ENCODE data around the gene RALBP1.
"Not testable (repeated sequence)": the region's sequence is repeated elsewhere in the genome, so short reads cannot be mapped to it uniquely, and the experiment has no call there.

RALBP1 gene

DNA sequence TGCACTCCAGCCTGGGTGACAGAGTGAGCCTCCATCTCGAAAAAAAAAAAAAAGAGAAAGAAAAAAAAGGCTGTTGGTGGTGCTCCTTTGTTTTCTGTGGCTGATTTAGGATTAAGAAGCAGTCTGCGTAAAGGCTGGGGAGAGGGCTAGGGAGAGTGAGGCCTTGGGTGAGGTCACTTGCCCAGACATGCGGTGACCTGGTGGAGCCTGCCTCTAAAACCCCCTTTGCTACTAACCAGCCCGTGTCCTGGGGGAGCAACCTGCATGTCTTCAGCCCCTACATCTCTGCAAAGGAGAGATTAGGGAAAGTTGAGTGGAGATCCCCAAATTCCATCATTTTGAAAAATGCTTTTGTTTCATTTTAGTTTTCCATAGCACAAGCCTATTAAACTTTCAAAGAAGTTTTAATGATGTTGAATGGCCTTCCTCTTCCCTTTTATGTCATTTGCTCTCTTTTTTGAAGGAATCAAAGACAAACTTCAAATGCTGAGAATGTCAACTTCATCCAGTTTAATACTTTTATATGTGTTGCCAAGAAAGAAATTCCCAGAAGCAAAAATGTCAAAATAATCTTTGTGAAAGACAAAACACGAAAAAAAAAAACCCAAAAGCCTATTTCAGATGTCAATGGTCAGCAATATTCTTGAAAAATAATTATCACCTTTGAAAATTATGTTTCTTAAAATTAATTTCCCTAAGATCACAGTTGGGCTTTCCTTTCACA, 38.9 kb upstream of the RALBP1 start:
- Histone ChIP-seq H3K4me3 (ENCODE audit: low read length) (no peak overlapping the region), H3K9ac (ENCODE audit: low read length) (no peak overlapping the region), H3K9me3 (ENCODE audit: control insufficient read depth, low read length) (no peaks in the 10 kb centered on the region), H3K4me1 (ENCODE audit: control insufficient read depth, insufficient read depth, low read length) (peaks cover 11% of the 10 kb centered on the region), H3K36me3 (ENCODE audit: control insufficient read depth, insufficient read depth, low read length, severe bottlenecking) (no peaks in the 10 kb centered on the region), H3K27me3 (replicated peaks; ENCODE audit: control insufficient read depth, insufficient read depth, low read length) (no peaks in the 10 kb centered on the region)
- no peak for DNase-seq (ENCODE audit: low read depth)

DNA sequence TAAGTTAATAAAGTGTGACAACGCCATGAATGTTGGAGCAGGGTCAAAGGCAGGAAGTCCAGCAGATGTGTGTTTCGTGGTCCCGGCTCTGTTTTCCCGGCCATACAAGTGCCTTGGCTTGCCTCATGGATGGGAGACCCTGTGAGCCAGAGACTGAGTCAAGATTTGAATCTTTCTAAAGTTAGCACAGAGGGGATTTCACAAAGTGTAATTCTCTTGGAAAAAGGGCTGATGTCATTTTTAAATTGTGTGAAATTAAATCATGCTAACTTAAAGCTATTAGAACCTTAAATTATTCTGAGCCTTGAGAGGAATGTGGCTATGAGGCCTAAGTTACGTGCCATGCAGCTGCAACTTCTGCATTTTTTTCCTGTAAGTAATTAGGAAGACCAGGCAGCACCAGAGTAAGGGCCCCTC, 38.3 kb upstream of the RALBP1 start:
- Histone ChIP-seq H3K9ac (ENCODE audit: low read length) (no peak overlapping the region), H3K36me3 (ENCODE audit: control insufficient read depth, insufficient read depth, low read length, severe bottlenecking) (no peaks in the 10 kb centered on the region), H3K4me3 (ENCODE audit: low read length) (no peak overlapping the region), H3K4me1 (ENCODE audit: control insufficient read depth, insufficient read depth, low read length) (peaks cover 11% of the 10 kb centered on the region), H3K27me3 (replicated peaks; ENCODE audit: control insufficient read depth, insufficient read depth, low read length) (no peaks in the 10 kb centered on the region), H3K9me3 (ENCODE audit: control insufficient read depth, low read length) (no peaks in the 10 kb centered on the region)
- DNase-seq (ENCODE audit: low read depth) = peak; percentile 32

GRCh38 chr18:9437672-9438071, 37.6 kb upstream of the RALBP1 start:
- Histone ChIP-seq H3K36me3 (ENCODE audit: control insufficient read depth, insufficient read depth, low read length, severe bottlenecking) (no peaks in the 10 kb centered on the region), H3K4me1 (ENCODE audit: control insufficient read depth, insufficient read depth, low read length) (peaks cover 11% of the 10 kb centered on the region), H3K4me3 (ENCODE audit: low read length) (no peak overlapping the region), H3K9me3 (ENCODE audit: control insufficient read depth, low read length) (no peaks in the 10 kb centered on the region), H3K9ac (ENCODE audit: low read length) (no peak overlapping the region), H3K27me3 (replicated peaks; ENCODE audit: control insufficient read depth, insufficient read depth, low read length) (no peaks in the 10 kb centered on the region)
- no peak for DNase-seq (ENCODE audit: low read depth)

DNA sequence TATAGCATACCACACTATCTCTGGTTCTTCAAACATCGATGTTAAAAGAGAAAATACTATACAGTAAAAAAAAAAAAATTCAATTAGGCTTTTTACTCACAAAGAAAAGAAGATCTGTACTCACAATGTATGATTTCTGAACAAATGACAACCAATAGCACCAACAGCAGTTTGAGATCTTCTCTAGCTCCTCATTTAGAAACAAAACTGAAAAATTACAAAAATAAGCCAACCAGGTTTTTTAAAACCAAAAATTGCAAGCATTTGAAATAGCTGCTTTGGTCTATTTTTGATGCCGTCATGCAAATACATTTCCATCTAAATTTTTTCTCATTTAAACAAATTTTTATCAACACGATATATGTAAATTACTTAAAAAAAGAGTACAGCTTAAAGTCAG, 34.3 kb upstream of the RALBP1 start:
- H3K36me3 ChIP-seq (ENCODE audit: control insufficient read depth, insufficient read depth, low read length, severe bottlenecking) = no peaks in the 10 kb centered on the region
- no peak overlapping the region for H3K9ac ChIP-seq (ENCODE audit: low read length)
- DNase-seq (ENCODE audit: low read depth) = no peak
- H3K27me3 ChIP-seq (replicated peaks; ENCODE audit: control insufficient read depth, insufficient read depth, low read length) = no peaks in the 10 kb centered on the region
- no peaks in the 10 kb centered on the region for H3K9me3 ChIP-seq (ENCODE audit: control insufficient read depth, low read length)
- no peak overlapping the region for H3K4me3 ChIP-seq (ENCODE audit: low read length)
- peaks cover 11% of the 10 kb centered on the region for H3K4me1 ChIP-seq (ENCODE audit: control insufficient read depth, insufficient read depth, low read length)

- Histone ChIP-seq H3K4me1 (ENCODE audit: control insufficient read depth, insufficient read depth, low read length) (peaks cover 3% of the 10 kb centered on the region), H3K4me3 (ENCODE audit: low read length) (no peak overlapping the region), H3K27me3 (replicated peaks; ENCODE audit: control insufficient read depth, insufficient read depth, low read length) (no peaks in the 10 kb centered on the region), H3K36me3 (ENCODE audit: control insufficient read depth, insufficient read depth, low read length, severe bottlenecking) (no peaks in the 10 kb centered on the region), H3K9ac (ENCODE audit: low read length) (no peak overlapping the region), H3K9me3 (ENCODE audit: control insufficient read depth, low read length) (peaks cover 17% of the 10 kb centered on the region)
- no peak for DNase-seq (ENCODE audit: low read depth)
Observed at GRCh38 chr18:9444549-9444948, 30.8 kb upstream of the RALBP1 start.

- H3K4me1 ChIP-seq (ENCODE audit: control insufficient read depth, insufficient read depth, low read length) = peaks cover 13% of the 10 kb centered on the region
- DNase-seq (ENCODE audit: low read depth) = no peak
- peaks cover 17% of the 10 kb centered on the region for H3K9me3 ChIP-seq (ENCODE audit: control insufficient read depth, low read length)
- no peaks in the 10 kb centered on the region for H3K27me3 ChIP-seq (replicated peaks; ENCODE audit: control insufficient read depth, insufficient read depth, low read length)
- H3K36me3 ChIP-seq (ENCODE audit: control insufficient read depth, insufficient read depth, low read length, severe bottlenecking) = no peaks in the 10 kb centered on the region
- no peak overlapping the region for H3K4me3 ChIP-seq (ENCODE audit: low read length)
- H3K9ac ChIP-seq (ENCODE audit: low read length) = no peak overlapping the region
Observed at GRCh38 chr18:9446839-9447238, 28.5 kb upstream of the RALBP1 start.

DNA sequence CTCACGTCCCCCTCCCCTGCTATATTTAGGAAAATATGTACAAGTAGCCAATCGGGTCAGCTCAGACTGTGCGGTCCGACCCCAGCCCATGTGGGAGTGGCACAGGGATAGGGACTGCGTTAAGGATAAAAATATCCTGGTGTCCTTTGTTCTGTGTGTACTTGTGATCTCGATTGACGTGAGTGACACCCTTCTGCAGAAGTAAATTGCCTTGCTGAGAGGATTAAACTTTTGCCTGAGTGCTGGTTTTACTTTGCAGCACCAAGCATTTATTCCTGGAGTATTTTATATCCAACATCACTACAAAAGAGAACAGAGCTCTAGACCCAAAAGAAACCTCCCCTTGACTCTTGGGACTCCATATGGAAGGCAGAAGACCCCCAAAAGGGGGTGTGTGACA, 28.0 kb upstream of the RALBP1 start:
- no peak for DNase-seq (ENCODE audit: low read depth)
- peaks cover 17% of the 10 kb centered on the region for H3K9me3 ChIP-seq (ENCODE audit: control insufficient read depth, low read length)
- peaks cover 13% of the 10 kb centered on the region for H3K4me1 ChIP-seq (ENCODE audit: control insufficient read depth, insufficient read depth, low read length)
- H3K4me3 ChIP-seq (ENCODE audit: low read length) = no peak overlapping the region
- H3K27me3 ChIP-seq (replicated peaks; ENCODE audit: control insufficient read depth, insufficient read depth, low read length) = no peaks in the 10 kb centered on the region
- no peak overlapping the region for H3K9ac ChIP-seq (ENCODE audit: low read length)
- no peaks in the 10 kb centered on the region for H3K36me3 ChIP-seq (ENCODE audit: control insufficient read depth, insufficient read depth, low read length, severe bottlenecking)

- Histone ChIP-seq H3K4me3 (ENCODE audit: low read length) (peak overlapping the region; percentile 8), H3K9me3 (ENCODE audit: control insufficient read depth, low read length) (peaks cover 17% of the 10 kb centered on the region), H3K36me3 (ENCODE audit: control insufficient read depth, insufficient read depth, low read length, severe bottlenecking) (no peaks in the 10 kb centered on the region), H3K27me3 (replicated peaks; ENCODE audit: control insufficient read depth, insufficient read depth, low read length) (no peaks in the 10 kb centered on the region), H3K9ac (ENCODE audit: low read length) (no peak overlapping the region), H3K4me1 (ENCODE audit: control insufficient read depth, insufficient read depth, low read length) (peaks cover 13% of the 10 kb centered on the region)
- DNase-seq (ENCODE audit: low read depth) = peak; percentile 36
Observed at GRCh38 chr18:9449600-9450414, 25.5 kb upstream of the RALBP1 start.

DNA sequence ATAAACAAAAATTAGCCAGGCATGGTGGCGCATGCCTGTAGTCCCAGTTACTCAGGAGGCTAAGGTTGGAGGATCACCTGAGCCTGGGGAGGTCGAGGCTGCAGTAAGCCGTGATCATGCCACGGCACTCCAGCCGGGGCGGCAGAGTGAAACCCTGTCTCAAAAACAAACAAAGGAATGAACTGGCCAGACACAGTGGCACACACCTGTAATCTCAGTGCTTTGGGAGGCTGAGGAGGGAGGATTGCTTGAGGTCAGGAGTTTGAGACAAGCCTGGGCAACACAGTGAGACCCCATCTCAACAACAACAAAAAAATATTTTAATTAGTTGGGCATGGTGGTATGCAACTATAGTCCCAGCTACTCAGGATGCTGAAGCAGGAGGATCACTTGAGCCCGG, 24.4 kb upstream of the RALBP1 start:
- Histone ChIP-seq H3K9me3 (ENCODE audit: control insufficient read depth, low read length) (peaks cover 22% of the 10 kb centered on the region), H3K4me1 (ENCODE audit: control insufficient read depth, insufficient read depth, low read length) (peaks cover 13% of the 10 kb centered on the region)
- H3K36me3 ChIP-seq (ENCODE audit: control insufficient read depth, insufficient read depth, low read length, severe bottlenecking); H3K27me3 ChIP-seq (replicated peaks; ENCODE audit: control insufficient read depth, insufficient read depth, low read length); H3K4me3 ChIP-seq (ENCODE audit: low read length); DNase-seq (ENCODE audit: low read depth); H3K9ac ChIP-seq (ENCODE audit: low read length): not testable (repeated sequence)

GRCh38 chr18:9453283-9453682, 22.0 kb upstream of the RALBP1 start:
- no peak overlapping the region for H3K4me3 ChIP-seq (ENCODE audit: low read length)
- no peak overlapping the region for H3K9ac ChIP-seq (ENCODE audit: low read length)
- no peaks in the 10 kb centered on the region for H3K27me3 ChIP-seq (replicated peaks; ENCODE audit: control insufficient read depth, insufficient read depth, low read length)
- DNase-seq (ENCODE audit: low read depth) = peak; percentile 39
- H3K36me3 ChIP-seq (ENCODE audit: control insufficient read depth, insufficient read depth, low read length, severe bottlenecking) = no peaks in the 10 kb centered on the region
- peaks cover 13% of the 10 kb centered on the region for H3K4me1 ChIP-seq (ENCODE audit: control insufficient read depth, insufficient read depth, low read length)
- peaks cover 11% of the 10 kb centered on the region for H3K9me3 ChIP-seq (ENCODE audit: control insufficient read depth, low read length)

- H3K36me3 ChIP-seq (ENCODE audit: control insufficient read depth, insufficient read depth, low read length, severe bottlenecking) = no peaks in the 10 kb centered on the region
- H3K27me3 ChIP-seq (replicated peaks; ENCODE audit: control insufficient read depth, insufficient read depth, low read length) = no peaks in the 10 kb centered on the region
- H3K4me3 ChIP-seq (ENCODE audit: low read length) = no peak overlapping the region
- no peak overlapping the region for H3K9ac ChIP-seq (ENCODE audit: low read length)
- H3K4me1 ChIP-seq (ENCODE audit: control insufficient read depth, insufficient read depth, low read length) = peaks cover 13% of the 10 kb centered on the region
- no peak for DNase-seq (ENCODE audit: low read depth)
- H3K9me3 ChIP-seq (ENCODE audit: control insufficient read depth, low read length) = peaks cover 11% of the 10 kb centered on the region
Observed at GRCh38 chr18:9454061-9454703, 21.1 kb upstream of the RALBP1 start.
